ENCODE data around the gene RPLP2. TPM values are rescaled to one million over a fixed set of nuclear protein-coding genes. Genes with fewer than 3 reads are reported as not detected.

Gene RPLP2
- total RNA-seq, 8 experiments from 2014 or later = 1,135 to 2,145 (median 1,757) TPM

DNA sequence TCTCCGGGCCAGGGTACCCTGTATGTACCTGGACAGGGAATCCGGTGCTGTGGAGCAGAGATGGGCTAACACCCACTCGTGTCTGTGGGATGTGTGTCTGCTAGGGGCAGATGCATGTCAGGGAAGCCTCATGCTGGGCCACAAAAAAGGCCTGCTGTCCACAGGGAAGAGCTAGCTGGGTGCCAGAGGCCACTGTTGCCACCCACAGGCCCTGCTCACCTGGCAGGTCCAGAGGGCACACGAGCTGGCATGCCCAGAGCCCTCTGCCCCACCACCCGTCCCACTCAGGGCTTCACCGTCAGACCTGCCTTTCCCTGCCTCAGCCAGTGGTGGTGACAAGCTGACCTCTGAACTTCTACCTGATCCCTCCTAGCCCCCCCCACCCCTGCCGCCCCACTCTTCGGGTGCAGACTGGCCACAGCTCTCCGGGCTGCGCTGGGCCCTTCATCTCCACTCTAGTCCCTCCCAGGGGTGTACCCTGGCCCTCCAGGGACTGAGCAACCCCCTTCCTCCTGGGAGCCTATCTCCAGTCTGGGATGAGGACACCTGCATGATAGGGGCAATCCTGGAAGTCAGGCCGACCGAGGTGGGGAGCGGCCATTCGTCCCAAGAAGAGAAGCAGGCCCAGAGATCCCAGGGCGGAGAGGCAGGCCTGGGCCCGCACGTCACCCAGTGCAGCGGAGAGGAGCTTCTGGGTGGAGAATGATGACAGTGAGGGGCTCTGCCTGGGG, 13.0 kb upstream of the RPLP2 start:
- peak in 5 of 8 experiments; percentile 0 to 2 (median 0) for ATAC-seq (replicated peaks in 6 of 8)
- 0 to 20% (median 6%) methylated on average over 1 to 6 of the region's 18 CpGs; no CpG with 5 or more reads in 7 of the 10 experiments for WGBS, 10 experiments
- Histone ChIP-seq H3K4me3 (peak overlapping the region; percentile 54 to 79 (median 61)), H3K27ac (peak overlapping the region; percentile 95 to 97), H3K4me1 (replicated peaks in 1 of 2) (peaks cover 23 to 28% of the 10 kb centered on the region in 2 donors)
- in situ Hi-C loops (cut with MboI; ENCODE audit: low pct_unique_long_range_greater_than_20kb in 2 of 9, low sequenced_read_pairs in 9 of 9, unreplicated experiment in 9 of 9) = no loop called here

DNA sequence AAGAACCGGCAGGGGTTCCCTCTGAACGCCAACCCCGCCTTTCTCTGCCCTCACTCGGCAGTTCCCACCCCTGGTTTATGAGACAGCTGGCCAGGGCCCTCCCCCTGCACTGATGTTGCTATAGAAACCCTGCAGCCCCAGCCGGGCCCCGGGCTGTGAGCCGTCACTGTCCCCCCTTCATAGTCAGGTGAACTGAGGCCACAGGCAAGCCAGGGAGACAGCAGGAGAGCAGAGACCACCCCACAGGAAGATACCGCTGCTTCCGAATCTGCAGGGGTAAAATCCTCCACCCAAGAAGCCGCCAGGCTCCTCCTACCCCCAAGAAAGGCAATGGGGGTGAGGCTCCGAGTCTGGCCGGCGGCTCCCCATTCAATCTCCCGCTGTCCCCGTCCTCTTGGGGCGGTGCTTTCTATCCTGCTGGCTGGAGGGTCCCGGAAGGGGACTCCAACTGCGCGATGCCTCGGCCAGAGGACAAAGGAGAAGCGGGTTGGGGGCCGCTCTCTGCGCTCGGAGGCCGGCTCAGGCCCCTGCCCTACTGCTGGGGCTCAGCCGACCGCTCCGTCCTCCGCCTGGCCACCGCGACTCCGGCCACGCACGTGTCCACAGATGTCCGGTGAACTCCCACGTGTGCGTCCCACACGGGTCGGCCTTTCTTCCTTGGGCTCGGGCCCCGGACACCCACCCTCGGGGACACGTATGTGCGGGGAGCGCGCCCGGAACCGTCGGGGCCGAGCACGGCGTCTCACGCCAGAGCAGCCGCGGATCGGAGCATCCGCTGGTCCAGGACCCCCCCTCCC, 12.3 kb upstream of the RPLP2 start:
- Histone ChIP-seq H3K4me3 (peak overlapping the region; percentile 54 to 79 (median 61)), H3K4me1 (replicated peaks in 1 of 2) (peaks cover 23 to 28% of the 10 kb centered on the region in 2 donors), H3K27ac (peak overlapping the region; percentile 95 to 97)
- 0% methylated on average over 3 to 7 of the region's 57 CpGs; no CpG with 5 or more reads in 6 of the 10 experiments for WGBS, 10 experiments
- peak; percentile 40 to 76 (median 68) for ATAC-seq (replicated peaks in 6 of 8)
- in situ Hi-C loops (cut with MboI; ENCODE audit: low pct_unique_long_range_greater_than_20kb in 2 of 9, low sequenced_read_pairs in 9 of 9, unreplicated experiment in 9 of 9) = no loop called here

DNA sequence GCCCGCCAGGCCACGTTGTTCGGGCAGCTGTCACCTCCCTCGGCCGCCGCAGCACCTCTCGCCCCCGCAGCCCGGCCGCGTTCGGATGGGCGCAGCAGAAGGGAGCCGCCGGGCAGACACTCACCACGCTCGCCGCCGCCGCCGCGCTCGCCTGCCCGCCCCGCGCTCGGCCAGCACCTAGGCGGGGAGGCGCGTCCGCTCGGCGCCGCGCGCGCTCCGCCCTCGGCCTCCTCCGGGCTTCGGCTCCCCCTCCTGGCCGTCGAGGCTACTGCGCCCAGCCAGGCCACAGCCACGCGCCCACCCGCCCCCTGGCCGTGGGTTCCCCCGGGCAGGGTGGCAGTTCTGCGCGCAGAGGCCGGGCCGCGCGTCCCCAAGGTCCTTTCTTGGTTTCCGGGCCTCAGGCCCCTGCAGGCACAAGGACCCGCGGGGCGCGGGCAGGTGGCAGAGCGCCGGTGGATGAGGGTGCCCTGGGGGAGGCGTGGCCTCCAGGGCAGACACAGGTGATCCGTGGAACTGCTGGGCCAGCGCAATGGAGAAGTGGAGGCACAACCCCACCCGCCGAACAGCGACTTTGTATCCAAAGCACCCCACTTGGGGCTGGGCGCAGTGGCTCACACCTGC, 11.6 kb upstream of the RPLP2 start, which contains the start of gene SLC25A22:
SLC25A22 (minus strand) TSS at position 189 of the 621 bp plus-strand sequence. CDS start 3,275 bp downstream, outside the sequence.
- Histone ChIP-seq H3K27ac (peak within 1 kb of the TSS; percentile 95 to 97), H3K4me1 (replicated peaks in 1 of 2) (peaks cover 23 to 28% of the 10 kb centered on the region in 2 donors), H3K4me3 (peak within 1 kb of the TSS; percentile 54 to 79 (median 61))
- peak; percentile 31 to 64 (median 39) for ATAC-seq (replicated peaks in 6 of 8)
- WGBS, 10 experiments = 0 to 11% (median 3%) methylated on average over 1 to 5 of the region's 69 CpGs; no CpG with 5 or more reads in 7 of the 10 experiments
- in situ Hi-C loops (cut with MboI; ENCODE audit: low pct_unique_long_range_greater_than_20kb in 2 of 9, low sequenced_read_pairs in 9 of 9, unreplicated experiment in 9 of 9) = no loop called here

DNA sequence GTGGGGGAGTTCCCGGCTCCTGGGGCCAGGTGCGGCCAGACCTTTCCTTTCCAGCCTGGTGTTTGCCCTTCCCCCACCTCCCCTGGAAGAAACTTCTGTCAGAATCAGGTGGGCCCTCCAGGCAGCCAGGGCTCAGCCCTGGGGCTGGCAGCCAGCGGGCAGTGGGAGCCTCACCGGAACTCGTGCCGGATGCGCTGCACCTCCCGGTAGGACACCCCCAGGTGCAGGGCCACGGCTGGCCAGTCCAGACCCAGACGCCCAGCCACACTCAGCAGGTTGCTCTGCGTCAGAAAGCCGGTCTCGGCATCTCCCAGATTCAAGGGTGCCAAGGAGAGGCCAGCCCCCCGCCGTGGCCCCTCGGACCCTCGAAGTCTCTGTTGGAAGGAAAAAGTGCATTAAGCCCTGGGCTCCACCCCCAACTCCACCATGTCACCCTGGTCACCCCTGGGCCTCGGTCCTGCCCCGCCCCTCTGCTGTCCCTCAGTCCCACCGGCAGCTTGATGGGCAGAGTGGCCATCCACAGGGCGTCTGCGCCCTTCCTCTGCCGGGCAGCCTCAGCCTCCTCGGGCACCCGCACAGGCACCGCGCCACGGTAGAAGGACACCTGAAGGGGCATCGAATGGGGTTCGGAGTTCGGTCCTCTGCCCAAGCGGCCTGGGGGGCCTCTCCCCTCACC, 10.0 kb upstream of the RPLP2 start:
- ATAC-seq (replicated peaks in 6 of 8) = no peak
- Histone ChIP-seq H3K27ac (no peak overlapping the region), H3K4me1 (replicated peaks in 1 of 2) (peaks cover 31 to 36% of the 10 kb centered on the region in 2 donors), H3K4me3 (no peak overlapping the region)
- no CpG with 5 or more reads among the region's 32 CpGs for WGBS, 10 experiments
- in situ Hi-C loops (cut with MboI; ENCODE audit: low pct_unique_long_range_greater_than_20kb in 2 of 9, low sequenced_read_pairs in 9 of 9, unreplicated experiment in 9 of 9) = no loop called here

DNA sequence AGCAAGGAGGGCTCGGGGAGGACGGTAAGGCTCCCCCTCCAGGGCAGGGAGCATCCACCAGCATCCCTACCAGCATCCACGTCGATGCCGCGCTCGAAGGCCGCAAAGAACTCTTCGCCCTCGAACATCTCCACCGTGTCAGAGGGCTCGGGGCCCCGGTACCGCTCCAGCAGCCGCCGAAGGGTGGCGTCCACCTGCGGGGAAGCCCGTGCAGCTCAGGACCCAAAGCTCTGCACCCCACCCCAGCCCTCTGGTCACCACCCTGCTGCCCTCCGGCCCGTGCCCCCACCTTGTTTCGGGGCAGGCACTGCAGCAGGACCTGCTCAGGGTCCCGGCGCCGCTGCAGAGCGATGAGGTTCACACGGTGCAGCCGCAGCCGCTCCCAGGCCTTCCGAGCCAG, 9.3 kb upstream of the RPLP2 start:
- in situ Hi-C loops (cut with MboI; ENCODE audit: low pct_unique_long_range_greater_than_20kb in 2 of 9, low sequenced_read_pairs in 9 of 9, unreplicated experiment in 9 of 9) = no loop called here
- no peak overlapping the region for H3K4me3 ChIP-seq
- H3K27ac ChIP-seq = no peak overlapping the region
- no peak for ATAC-seq (replicated peaks in 6 of 8)
- H3K4me1 ChIP-seq (replicated peaks in 1 of 2) = peaks cover 25 to 30% of the 10 kb centered on the region in 2 donors
- no CpG with 5 or more reads among the region's 30 CpGs for WGBS, 10 experiments

DNA sequence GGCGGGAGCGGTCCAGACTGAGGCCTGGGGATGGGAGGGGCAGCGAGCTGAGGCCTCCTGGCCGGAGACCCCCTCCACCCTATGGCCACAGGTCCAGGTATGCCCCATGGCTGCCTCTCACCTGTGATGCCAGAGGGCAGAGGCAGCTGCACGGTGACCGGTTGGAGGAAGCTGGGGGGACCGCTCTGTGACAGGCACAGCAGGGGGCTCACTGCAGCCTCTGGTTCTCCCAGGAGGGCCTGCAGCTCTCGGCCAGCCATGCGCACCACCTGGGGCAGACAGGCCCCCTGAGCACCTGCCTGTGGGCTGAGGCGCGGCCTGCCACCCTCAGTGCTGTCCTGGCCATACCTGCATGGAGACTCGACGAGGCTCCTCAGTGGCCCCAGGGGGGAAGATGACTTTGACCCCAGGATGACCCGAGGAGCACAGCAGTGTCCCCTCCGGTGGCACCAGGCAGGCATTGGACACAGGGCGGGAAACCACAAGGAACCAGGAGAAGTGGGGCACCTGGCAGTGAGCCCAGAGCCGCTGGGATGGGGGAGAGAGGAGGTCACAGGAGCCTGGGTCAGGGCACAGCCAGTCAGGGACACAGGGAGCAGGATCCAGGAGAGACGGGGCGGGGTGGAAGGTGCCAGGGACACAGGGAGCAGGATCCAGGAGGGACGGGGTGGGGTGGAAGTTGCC, 8.5 kb upstream of the RPLP2 start:
- H3K4me3 ChIP-seq = no peak overlapping the region
- H3K27ac ChIP-seq = no peak overlapping the region
- peaks cover 19 to 27% of the 10 kb centered on the region in 2 donors for H3K4me1 ChIP-seq (replicated peaks in 1 of 2)
- ATAC-seq (replicated peaks in 6 of 8) = no peak
- whole genome bisulfite sequencing, 10 experiments = 89 to 93% methylated on average over 3 to 5 of the region's 20 CpGs; no CpG with 5 or more reads in 8 of the 10 experiments
- in situ Hi-C loops (cut with MboI; ENCODE audit: low pct_unique_long_range_greater_than_20kb in 2 of 9, low sequenced_read_pairs in 9 of 9, unreplicated experiment in 9 of 9) = no loop called here

DNA sequence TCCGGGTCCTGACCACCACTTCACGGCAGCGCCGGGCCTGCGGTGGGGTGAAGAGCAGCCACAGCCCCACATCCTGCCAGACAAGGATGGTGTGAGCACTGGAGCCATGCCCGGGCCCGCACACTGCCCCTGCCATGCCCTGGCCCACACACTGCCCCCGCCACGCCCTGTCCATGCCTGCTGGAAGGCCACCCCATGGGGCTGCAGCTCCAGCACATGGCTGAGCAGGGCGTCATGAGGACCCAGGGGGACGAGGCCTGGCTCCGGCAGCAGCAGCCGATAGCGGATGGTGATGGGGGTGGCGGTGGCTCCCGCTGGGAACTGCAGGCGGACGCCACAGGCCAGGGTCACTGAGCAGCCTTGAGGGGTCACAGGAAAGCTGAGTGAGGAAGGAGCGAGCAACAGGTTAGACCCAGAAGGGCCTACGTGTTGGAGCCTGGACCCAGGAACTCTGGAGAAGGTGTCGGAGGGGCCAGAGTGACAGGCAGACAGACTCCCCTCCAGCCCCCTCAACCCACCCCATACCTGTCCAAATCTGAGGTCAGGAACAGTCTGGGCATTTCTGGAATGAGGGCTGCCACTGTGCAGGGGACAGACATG, 7.6 kb upstream of the RPLP2 start:
- in situ Hi-C loops (cut with MboI; ENCODE audit: low pct_unique_long_range_greater_than_20kb in 2 of 9, low sequenced_read_pairs in 9 of 9, unreplicated experiment in 9 of 9) = no loop called here
- WGBS, 10 experiments = 94 to 100% methylated on average over 1 to 6 of the region's 21 CpGs; no CpG with 5 or more reads in 8 of the 10 experiments
- ATAC-seq (replicated peaks in 6 of 8) = no peak
- H3K27ac ChIP-seq = no peak overlapping the region
- H3K4me3 ChIP-seq = no peak overlapping the region
- peaks cover 15 to 20% of the 10 kb centered on the region in 2 donors for H3K4me1 ChIP-seq (replicated peaks in 1 of 2)

DNA sequence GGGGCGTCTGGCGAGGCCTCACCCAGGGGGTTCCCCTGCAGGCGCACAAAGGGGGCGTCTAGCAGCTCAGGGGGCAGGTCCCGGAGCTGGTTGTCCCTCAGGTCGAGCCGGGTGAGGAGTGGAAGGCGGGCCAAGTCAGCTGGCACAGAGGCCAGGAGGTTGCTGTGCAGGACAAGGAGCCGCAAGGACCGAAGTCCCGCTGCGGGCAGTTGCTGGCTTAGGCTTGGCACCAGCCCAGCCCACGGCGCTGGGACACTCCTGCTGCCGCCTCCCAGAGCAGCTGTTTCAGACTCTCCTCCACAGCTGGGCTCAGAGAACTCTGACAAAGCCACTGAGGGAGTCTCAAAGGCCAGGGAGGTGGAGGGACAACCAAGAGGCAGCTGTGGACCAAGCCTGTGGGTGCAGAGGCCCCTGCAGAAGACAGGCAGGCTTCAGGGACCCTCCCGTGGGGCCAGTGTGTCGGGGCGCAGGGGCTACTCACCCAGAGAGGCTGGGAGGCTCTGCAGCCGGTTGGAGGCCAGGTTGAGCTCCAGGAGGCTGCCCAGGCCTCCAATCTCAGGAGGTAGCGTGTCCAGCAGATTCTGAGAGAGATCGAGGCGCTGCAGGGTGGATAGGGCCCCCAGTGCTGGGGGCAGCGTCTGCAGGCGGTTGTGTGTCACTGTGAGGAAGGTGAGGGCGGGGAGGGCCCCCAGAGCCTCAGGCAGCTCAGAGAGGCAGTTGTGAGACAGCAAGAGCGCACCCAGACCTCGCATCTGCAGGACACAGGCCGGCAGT, 6.9 kb upstream of the RPLP2 start:
- no peak overlapping the region for H3K27ac ChIP-seq
- in situ Hi-C loops (cut with MboI; ENCODE audit: low pct_unique_long_range_greater_than_20kb in 2 of 9, low sequenced_read_pairs in 9 of 9, unreplicated experiment in 9 of 9) = no loop called here
- no peak overlapping the region for H3K4me3 ChIP-seq
- ATAC-seq (replicated peaks in 6 of 8) = no peak
- WGBS, 10 experiments = 90 to 100% (median 100%) methylated on average over 1 to 8 of the region's 28 CpGs; no CpG with 5 or more reads in 7 of the 10 experiments
- H3K4me1 ChIP-seq (replicated peaks in 1 of 2) = peaks cover 15 to 20% of the 10 kb centered on the region in 2 donors

DNA sequence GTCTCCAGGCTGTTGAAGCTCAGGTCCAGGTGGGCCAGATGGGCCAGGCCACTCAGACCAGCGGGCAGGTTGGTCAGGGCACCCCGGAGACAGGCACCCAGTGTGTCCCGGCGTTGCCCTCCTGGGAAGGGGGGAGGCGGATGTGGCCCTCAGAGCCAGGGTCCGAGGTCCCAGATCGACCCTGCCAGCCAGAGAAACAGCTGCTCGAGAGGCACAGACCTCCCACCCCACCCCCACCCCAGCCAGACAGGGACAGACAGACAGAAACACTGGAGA, 6.4 kb upstream of the RPLP2 start:
- Histone ChIP-seq H3K4me1 (replicated peaks in 1 of 2) (peaks cover 16 to 23% of the 10 kb centered on the region in 2 donors), H3K27ac (no peak overlapping the region), H3K4me3 (no peak overlapping the region)
- in situ Hi-C loops (cut with MboI; ENCODE audit: low pct_unique_long_range_greater_than_20kb in 2 of 9, low sequenced_read_pairs in 9 of 9, unreplicated experiment in 9 of 9) = no loop called here
- WGBS, 10 experiments = no CpG with 5 or more reads among the region's 8 CpGs
- ATAC-seq (replicated peaks in 6 of 8) = no peak

DNA sequence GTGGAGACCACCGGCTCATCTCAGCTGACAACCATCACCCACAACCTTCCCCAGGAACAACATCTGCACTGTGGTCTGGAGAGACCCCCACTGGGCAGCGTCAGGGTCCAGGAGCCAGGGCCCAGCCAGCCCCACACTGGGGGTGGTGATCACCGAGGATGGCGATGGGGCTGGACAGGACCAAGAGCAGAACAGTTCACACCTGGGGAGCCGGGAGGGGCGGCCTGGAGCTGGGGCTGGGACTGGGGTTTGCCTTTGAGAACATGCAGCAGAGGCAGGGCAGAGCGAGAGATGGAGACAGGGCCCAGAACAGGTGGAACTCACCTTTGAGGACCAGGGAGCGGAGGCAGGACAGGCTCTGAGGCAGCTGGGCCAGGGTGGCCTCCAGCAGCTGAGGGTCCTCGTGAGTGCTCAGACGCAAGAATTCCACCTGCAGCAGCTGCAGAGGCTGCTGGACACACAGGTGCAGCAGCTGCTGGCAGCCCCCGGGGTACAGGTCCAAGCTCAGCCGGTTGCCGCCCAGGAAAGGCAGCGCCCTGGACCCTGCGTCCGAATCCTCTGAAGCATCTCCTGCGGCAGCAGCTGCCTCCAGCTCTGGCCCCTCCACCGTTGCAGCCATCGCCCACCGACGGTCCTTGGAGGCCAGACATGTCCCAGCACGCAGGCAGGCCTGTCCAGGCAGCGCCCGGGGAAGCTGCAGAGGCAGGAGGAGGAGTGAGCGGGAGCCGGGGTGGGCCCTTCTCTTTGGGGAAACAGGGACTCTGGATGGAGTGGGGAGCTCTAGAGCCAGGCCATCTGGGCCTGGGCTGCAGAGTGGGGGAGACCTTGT, 5.8 kb upstream of the RPLP2 start:
- H3K4me1 ChIP-seq (replicated peaks in 1 of 2) = peaks cover 17 to 21% of the 10 kb centered on the region in 2 donors
- peak overlapping the region in 1 of 2 donors; percentile 48 for H3K27ac ChIP-seq
- 53 to 57% methylated on average over 3 to 11 of the region's 26 CpGs; no CpG with 5 or more reads in 8 of the 10 experiments for WGBS, 10 experiments
- H3K4me3 ChIP-seq = peak overlapping the region; percentile 36 to 47 (median 44)
- in situ Hi-C loops (cut with MboI; ENCODE audit: low pct_unique_long_range_greater_than_20kb in 2 of 9, low sequenced_read_pairs in 9 of 9, unreplicated experiment in 9 of 9) = no loop called here
- peak in 3 of 8 experiments; percentile 1 to 2 (median 2) for ATAC-seq (replicated peaks in 6 of 8)

DNA sequence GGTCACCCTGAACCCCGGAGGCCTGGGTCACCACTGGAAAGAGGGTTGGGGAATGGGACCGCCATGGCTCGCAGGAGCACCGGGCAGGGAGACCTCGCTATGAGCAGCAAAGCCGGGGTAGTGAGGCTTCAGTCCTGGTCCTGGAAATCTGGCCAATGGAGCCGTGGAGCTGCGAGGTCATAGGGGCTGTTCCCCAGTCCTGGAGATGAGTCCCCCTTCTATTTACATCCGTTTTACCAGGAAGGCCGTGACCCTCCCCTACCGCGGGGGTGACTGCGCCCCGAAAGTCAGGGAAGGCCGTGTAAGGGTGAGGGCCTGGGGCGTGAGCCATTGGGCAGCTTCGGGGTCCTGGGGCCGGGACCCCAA, 5.2 kb upstream of the RPLP2 start:
- H3K27ac ChIP-seq = peak overlapping the region; percentile 48 to 74
- peak overlapping the region; percentile 36 to 47 (median 44) for H3K4me3 ChIP-seq
- WGBS, 10 experiments = 0 to 2% methylated on average over 1 to 7 of the region's 18 CpGs; no CpG with 5 or more reads in 8 of the 10 experiments
- no peak for ATAC-seq (replicated peaks in 6 of 8)
- H3K4me1 ChIP-seq (replicated peaks in 1 of 2) = peaks cover 17 to 21% of the 10 kb centered on the region in 2 donors
- in situ Hi-C loops (cut with MboI; ENCODE audit: low pct_unique_long_range_greater_than_20kb in 2 of 9, low sequenced_read_pairs in 9 of 9, unreplicated experiment in 9 of 9) = no loop called here
